Measurements from ENCODE around the gene FIG4. TPM values are rescaled to one million over a fixed set of nuclear protein-coding genes. Genes with fewer than 3 reads are reported as not detected.
"Not testable (repeated sequence)": the region's sequence is repeated elsewhere in the genome, so short reads cannot be mapped to it uniquely, and the experiment has no call there.

The FIG4 gene
- 12.1 TPM for polyA plus RNA-seq (2013, experiment 1 of 2; ENCODE audit: insufficient read length)
- polyA plus RNA-seq (2013, experiment 2 of 2; ENCODE audit: insufficient read length): 18.1 TPM

GRCh38 chr6:109690737-109691621 lies at the start of gene FIG4, which contains the start of gene AK9:
Gene FIG4, plus strand, starts transcription at chr6:109691296. Its CDS starts 140 bp downstream, at chr6:109691436.
Gene AK9, minus strand, starts transcription at chr6:109691202. Its CDS starts 15,457 bp downstream, at chr6:109675745.
- DNase-seq: peak; percentile 93

DNA sequence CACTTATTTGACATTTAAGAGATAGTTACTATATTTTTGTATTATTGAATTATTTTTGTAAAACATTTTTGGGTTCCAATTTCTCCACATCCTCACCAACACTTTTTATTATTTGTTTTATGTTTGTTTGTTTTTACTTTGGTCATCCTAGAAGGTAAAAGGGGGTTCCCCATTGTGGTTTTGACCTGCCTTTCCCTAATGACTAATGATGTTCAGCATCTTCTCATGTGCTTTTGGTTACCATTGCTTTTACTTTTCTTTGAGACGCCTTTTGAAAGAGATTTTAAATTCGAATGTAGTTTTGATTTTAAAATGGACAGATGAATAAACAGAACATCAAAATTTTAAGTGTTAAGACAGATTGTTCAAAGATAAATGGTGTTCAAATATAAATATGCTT lies 47.0 kb upstream of the FIG4 start:
- DNase-seq: no peak

GRCh38 chr6:109653264-109653663 lies 37.8 kb upstream of the FIG4 start:
- DNase-seq: peak; percentile 15

GRCh38 chr6:109655761-109656262 lies 35.3 kb upstream of the FIG4 start:
- peak; percentile 48 for DNase-seq

DNA sequence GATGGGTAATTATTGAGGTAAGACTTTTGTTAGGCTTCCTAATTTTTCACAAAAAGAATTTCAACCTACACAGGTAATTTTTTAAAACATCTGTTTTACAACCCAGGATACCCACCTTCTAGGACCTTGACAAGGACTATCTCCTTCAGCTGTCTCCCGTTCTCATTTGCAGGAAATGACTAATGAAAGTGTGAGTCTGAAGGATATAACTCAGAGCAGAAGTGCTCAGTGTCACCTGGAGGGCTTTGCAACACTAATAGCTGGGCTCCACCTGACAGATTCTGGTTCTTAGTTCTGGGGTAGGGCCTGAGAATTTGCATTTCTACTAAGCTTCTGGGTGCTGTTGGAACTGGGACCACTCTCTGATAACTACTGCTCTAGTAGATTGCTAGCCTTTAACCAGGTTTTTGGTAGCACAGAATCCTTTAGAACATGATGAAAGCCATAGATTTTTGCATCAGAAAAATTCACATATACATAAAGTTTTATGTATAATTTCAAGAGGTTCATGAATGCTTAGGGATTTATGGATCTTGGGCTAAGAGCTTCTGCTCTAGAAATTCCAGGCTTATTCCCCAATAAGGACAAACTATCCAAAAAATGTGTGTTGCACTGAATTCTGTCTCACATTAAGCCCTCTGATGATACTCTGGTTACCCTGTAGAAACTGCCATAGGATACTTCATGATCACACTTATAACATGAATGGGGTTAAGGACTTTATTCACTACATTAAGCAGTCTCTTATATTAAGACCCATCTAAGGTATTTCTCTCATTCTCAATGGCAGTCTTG lies 30.4 kb upstream of the FIG4 start:
- DNase-seq: peak; percentile 46

DNA sequence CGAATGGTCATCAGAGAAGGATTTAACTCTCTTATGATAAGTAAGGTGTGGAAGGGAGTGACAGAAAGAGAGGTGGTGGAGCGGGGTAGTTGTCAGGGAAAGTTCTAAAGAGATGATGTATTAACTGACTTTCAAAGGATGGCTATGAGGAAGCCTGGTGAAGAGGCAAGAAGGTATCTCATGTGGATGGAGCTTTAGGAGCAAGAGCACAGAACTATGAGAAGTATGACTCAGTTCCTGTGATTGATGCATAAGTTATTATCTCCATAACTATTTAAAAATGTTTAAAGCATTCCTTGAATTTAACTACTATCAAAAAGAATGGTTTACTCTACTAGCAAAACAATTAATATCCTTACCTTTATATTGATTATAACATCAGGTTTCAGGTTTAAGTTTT lies 28.9 kb upstream of the FIG4 start:
- peak; percentile 72 for DNase-seq

DNA sequence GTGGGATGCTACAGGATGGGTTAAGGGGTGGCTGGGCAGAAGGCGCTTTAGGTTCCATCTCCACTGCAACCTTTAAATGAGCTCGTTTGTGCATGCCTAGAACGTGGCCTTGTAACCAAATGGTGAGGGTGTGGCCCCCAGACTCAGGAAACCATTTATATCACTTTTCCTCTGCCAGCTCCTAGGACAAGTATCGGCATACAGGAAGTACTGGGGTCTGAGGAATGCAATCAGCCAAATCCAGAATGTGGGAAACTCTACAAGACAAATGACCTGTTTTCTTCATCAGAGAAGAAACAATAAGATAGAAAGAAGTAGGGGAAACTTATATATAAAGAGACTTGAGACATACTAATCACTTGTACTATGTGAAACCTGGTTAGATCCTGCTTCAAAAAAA lies 21.3 kb upstream of the FIG4 start:
- DNase-seq: no peak

- DNase-seq: peak; percentile 84
These were observed 19.4 kb upstream of the FIG4 start for GRCh38 chr6:109671733-109672132.

GRCh38 chr6:109672175-109672574 lies 18.9 kb upstream of the FIG4 start:
- DNase-seq: peak; percentile 62

GRCh38 chr6:109672839-109673238 lies 18.3 kb upstream of the FIG4 start:
- no peak for DNase-seq

- DNase-seq: no peak
These were observed 14.4 kb upstream of the FIG4 start for GRCh38 chr6:109676724-109677123.

DNA sequence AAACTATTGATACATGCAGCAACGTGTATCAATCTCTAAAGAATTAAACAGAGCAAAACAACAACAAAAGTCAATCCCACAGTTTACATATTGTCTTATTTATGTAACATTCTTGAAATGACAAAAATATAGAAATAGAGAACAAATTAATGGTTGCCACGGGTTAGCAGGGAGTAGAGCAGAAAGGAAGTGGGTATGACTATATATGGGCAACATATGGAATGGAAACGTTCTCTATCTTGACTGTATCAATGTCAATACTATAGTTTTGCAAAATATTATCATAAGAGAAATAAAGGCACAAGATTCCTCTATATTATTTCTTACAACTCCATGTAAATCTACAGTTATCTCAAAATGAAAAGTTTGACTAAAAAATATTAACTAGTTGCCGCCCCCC lies 12.9 kb upstream of the FIG4 start:
- DNase-seq: no peak

DNA sequence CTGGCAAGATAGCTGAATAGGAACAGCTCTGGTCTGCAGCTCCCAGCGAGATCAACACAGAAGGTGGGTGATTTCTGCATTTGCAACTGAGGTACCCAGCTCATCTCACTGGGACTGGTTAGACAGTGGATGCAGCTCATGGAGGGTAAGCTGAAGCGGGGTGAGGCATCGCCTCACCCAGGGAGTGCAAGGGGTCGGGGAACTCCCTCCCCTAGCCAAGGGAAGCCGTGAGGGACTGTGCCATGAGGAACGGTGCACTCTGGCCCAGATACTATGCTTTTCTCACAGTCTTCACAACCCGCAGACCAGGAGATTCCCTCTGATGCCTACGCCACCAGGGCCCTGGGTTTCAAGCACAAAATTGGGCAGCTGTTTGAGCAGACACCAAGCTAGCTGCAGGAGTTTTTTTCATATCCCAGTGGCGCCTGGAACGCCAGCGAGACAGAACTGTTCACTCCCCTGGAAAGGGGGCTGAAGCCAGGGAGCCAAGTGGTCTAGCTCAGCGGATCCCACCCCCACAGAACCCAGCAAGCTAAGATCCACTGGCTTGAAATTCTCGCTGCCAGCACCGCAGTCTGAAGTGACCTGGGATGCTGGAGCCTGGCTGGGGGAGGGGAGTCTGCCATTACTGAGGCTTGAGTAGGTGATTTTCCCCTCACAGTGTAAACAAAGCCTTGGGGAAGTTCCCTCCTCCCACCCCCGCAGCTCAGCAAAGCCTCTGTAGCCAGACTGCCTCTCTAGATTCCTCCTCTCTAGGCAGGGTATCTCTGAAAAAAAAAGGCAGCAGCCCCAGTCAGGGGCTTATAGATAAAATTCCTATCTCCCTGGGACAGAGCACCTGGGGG lies 12.2 kb upstream of the FIG4 start:
- not testable (repeated sequence) for DNase-seq

- DNase-seq: no peak
These were observed 4.4 kb upstream of the FIG4 start for GRCh38 chr6:109686566-109687265.

DNA sequence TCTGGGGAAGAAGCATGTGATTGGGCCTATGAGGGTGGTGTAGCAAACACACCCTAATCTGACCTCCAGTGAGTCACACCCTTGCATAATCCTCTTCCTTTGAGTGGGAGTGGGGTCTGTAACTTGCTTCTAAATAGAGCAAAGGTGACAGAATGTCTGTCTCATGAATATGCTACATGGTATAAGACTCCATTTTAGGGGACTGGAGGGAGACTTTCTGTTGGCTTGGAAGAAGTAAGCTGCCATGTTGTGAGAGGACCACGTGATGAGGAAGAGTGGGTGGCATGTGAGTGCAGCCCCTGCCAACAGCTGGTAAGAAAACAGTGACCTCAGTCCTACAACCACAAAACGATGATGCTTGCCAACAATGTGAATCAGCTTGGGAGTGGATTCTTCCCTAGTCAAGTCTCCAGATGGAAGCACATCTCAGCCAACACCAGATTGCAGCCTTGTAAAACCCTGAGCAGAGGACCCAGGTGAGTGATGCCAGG lies 3.8 kb upstream of the FIG4 start:
- peak; percentile 87 for DNase-seq

- DNase-seq: no peak
These were observed 741 bp upstream of the FIG4 start for GRCh38 chr6:109690373-109690736.

GRCh38 chr6:109693111-109693510 lies 2.0 kb downstream of the FIG4 start:
- no peak for DNase-seq

DNA sequence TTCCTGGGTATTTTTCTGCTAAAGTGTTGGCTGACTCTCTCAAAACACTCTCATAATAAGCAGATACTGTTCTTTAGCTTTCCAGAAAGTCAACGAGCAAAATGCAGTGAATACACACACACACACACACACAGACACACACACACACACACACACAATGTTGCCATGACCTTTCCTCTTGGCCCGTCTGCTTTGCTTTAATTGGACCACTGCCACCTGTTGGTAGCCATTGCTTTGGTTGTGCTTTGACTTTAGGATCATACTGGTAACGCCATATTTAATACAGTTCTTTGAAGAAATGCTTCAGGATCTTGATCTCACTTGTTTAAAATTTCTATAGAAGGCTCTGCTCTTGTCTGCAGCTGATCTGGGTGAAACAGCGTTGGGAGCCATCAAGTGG lies 4.4 kb downstream of the FIG4 start:
- DNase-seq: no peak

DNA sequence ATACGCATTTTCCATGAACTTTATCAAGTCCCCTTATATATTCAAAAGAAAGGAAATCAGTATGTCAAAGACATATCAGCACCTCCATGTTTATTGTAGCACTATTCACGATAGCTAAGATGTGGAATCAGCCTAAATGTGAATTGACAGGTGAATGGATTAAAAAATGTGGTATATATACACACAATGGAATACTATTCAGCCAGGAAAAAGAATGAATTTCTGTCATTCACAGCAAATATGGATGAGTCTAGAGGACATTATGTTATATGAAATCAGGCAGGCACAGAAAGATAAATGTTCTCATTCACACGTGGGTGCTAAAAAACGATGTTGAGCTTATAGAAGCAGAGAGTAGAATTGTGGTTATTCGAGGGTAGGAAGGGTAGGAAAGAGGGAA lies 5.3 kb downstream of the FIG4 start:
- no peak for DNase-seq

GRCh38 chr6:109701221-109701620 lies 10.1 kb downstream of the FIG4 start:
- DNase-seq: no peak

- no peak for DNase-seq
These were observed 10.7 kb downstream of the FIG4 start for GRCh38 chr6:109701774-109702173.
